CD4-positive, alpha-beta memory T cell (primary cell): ENCODE results near the gene FAIM. TPM values are rescaled to one million over a fixed set of nuclear protein-coding genes. Genes with fewer than 3 reads are reported as not detected.
"Not testable (repeated sequence)": the region's sequence is repeated elsewhere in the genome, so short reads cannot be mapped to it uniquely, and the experiment has no call there.

ENCODE experiments used
- CTCF ChIA-PET: fragments of 350-600 bp; sonication (Branson Sonifier 250); formaldehyde crosslinking; loops from one replicate; lab custom pipeline; 2021; ENCODE audit warnings: inconsistent platforms; ENCODE audit not compliant: partially characterized antibody; lab: Charles Lee
- POLR2A ChIA-PET: fragments of 350-600 bp; sonication (Branson Sonifier 250); formaldehyde crosslinking; loops from one replicate; lab custom pipeline; 2021; ENCODE audit not compliant: partially characterized antibody; lab: Charles Lee
- DNase-seq, 5 donors: peaks; one replicate each; pipeline versions ENCODE4 v3.0.0 to v3.0.0-alpha.2; 2020 to 2022; ENCODE audit warnings: mixed read lengths in 1 of 5
- H3K27ac ChIP-seq: one replicate; pipeline ENCODE4 v1.7.0; 2013; ENCODE audit warnings: low read depth, low read length
- H3K27me3 ChIP-seq: 2 replicates; pipeline ENCODE4 v1.7.0; 2013; ENCODE audit warnings: mild to moderate bottlenecking, low read length, moderate library complexity; ENCODE audit not compliant: insufficient read depth
- H3K36me3 ChIP-seq: 2 replicates; pipeline ENCODE4 v1.7.0; 2013; ENCODE audit warnings: mild to moderate bottlenecking, low read length, moderate library complexity; ENCODE audit not compliant: insufficient read depth
- H3K4me1 ChIP-seq: 2 replicates; pipeline ENCODE4 v1.7.0; 2013; ENCODE audit warnings: mild to moderate bottlenecking, low read length, moderate library complexity; ENCODE audit not compliant: insufficient read depth
- H3K4me3 ChIP-seq, 2 donors: one replicate each; pipeline ENCODE4 v1.7.0; 2013; ENCODE audit warnings: low read length in 2 of 2, mild to moderate bottlenecking in 1 of 2
- H3K9me3 ChIP-seq, 2 donors: one replicate each; pipeline ENCODE4 v1.7.0; 2013; ENCODE audit warnings: low read length in 2 of 2, control low read depth in 1 of 2; ENCODE audit not compliant: control insufficient read depth in 1 of 2
- H3K27ac Mint-ChIP-seq, 7 donors: one replicate each; pipeline ENCODE4 v1.8.0; 2020 to 2021; ENCODE audit warnings: mixed read lengths in 7 of 7, mild to moderate bottlenecking in 6 of 7, inconsistent platforms in 3 of 7, moderate library complexity in 3 of 7
- H3K27me3 Mint-ChIP-seq, 2 donors: one replicate each; pipeline ENCODE4 v1.8.0; 2020 to 2021; ENCODE audit warnings: mixed read lengths in 2 of 2
- H3K36me3 Mint-ChIP-seq, 2 donors: one replicate each; pipeline ENCODE4 v1.8.0; 2020 to 2021; ENCODE audit warnings: mixed read lengths in 2 of 2, inconsistent platforms in 1 of 2, mild to moderate bottlenecking in 1 of 2
- H3K4me1 Mint-ChIP-seq, 4 donors: one replicate each; pipeline ENCODE4 v1.8.0; 2020 to 2021; ENCODE audit warnings: mixed read lengths in 4 of 4, mild to moderate bottlenecking in 1 of 4
- H3K4me3 Mint-ChIP-seq, 8 donors: one replicate each; pipeline ENCODE4 v1.8.0; 2020 to 2021; ENCODE audit warnings: mixed read lengths in 8 of 8, mild to moderate bottlenecking in 7 of 8, moderate library complexity in 6 of 8, inconsistent platforms in 3 of 8
- H3K9me3 Mint-ChIP-seq, 8 donors: one replicate each; pipeline ENCODE4 v1.8.0; 2020 to 2021; ENCODE audit warnings: mixed read lengths in 8 of 8, mild to moderate bottlenecking in 5 of 8, inconsistent platforms in 3 of 8, moderate library complexity in 1 of 8
- intact Hi-C: fragments of 100-400 bp; cut with micrococcal nuclease; formaldehyde crosslinking; loops from one replicate; pipeline ENCODE4 v1.15.1; 2023
- polyA plus RNA-seq, 2 donors: library from polyadenylated mRNA; unstranded; fragments of 300-500 nt; fragmentation: Illumina TruSeq; gene quantifications; one replicate each; pipeline ENCODE4 v1.2.3, GENCODE V29; 2021
- total RNA-seq, 2 experiments: library from RNA; stranded (reverse); gene quantifications; one replicate each; pipeline ENCODE4 v1.2.3, GENCODE V29; 2021

Gene FAIM
- total and polyA plus RNA-seq, 4 experiments from 2014 or later = 4.6 to 11.9 (median 6.0) TPM

DNA sequence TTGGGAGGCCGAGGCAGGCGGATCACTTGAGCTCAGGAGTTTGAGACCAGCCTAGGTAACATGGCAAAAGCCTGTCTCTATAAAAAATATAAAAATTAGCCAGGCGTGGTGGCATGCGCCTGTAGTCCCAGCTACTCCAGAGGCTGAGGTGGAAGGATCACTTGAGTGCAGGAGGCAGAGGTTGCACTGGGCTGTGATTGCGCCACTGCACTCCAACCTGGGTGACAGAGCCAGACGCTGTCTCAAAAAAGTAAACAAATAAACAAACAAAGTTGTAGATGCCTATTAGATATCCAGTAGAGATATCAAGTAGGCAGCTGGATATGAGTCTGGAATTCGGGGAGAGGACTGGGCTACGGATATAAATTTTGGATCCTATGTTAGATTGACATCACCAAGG, 38.9 kb upstream of the FAIM start:
- Mint-ChIP-seq H3K4me1 (peaks cover 2 to 12% (median 5%) of the 10 kb centered on the region in 4 donors), H3K9me3 (peaks cover 0 to 13% (median 7%) of the 10 kb centered on the region in 8 donors), H3K36me3 (peaks cover 44 to 56% of the 10 kb centered on the region in 2 donors)
- H3K27me3 ChIP-seq, H3K4me3 Mint-ChIP-seq, POLR2A ChIA-PET, intact Hi-C loops, H3K36me3 ChIP-seq, H3K4me3 ChIP-seq, H3K4me1 ChIP-seq, H3K27ac Mint-ChIP-seq, DNase-seq, H3K9me3 ChIP-seq, H3K27me3 Mint-ChIP-seq, H3K27ac ChIP-seq: not testable (repeated sequence)
- CTCF ChIA-PET = interaction anchor here (1.5 kb wide), 1 partner anchor 346 kb away, joined by 7 read pairs; no protein-coding TSS in a partner anchor

DNA sequence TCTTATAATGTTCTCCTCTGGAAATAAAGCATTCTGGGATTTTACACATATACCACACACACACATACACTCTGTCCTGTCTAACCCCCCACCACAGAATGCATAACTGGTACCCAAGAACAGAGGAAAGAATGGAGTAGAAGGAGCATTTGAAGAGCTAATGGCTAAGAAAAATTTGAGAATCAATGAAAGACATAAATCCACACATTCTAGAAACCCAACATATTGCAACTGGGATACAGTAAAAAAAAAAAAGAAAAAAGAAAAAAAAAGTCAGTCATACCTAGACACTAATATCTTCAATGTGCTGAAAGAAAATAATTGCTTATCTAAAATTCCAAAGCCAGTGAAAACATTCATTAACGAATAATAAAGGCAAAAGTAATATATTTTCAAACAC, 35.4 kb upstream of the FAIM start:
- H3K4me1 ChIP-seq = peaks cover 8% of the 10 kb centered on the region
- H3K4me1 Mint-ChIP-seq = peaks cover 8 to 31% (median 14%) of the 10 kb centered on the region in 4 donors
- no peaks in the 10 kb centered on the region for H3K27me3 Mint-ChIP-seq
- no peak overlapping the region for H3K27ac ChIP-seq
- intact Hi-C loops = no loop called here
- H3K9me3 Mint-ChIP-seq = peaks cover 1 to 19% (median 6%) of the 10 kb centered on the region in 8 donors
- POLR2A ChIA-PET = no interaction called here
- H3K27ac Mint-ChIP-seq = no peak overlapping the region
- H3K4me3 Mint-ChIP-seq = no peak overlapping the region
- no peaks in the 10 kb centered on the region for H3K27me3 ChIP-seq
- H3K9me3 ChIP-seq = no peaks in the 10 kb centered on the region
- peaks cover 36 to 55% of the 10 kb centered on the region in 2 donors for H3K36me3 Mint-ChIP-seq
- no peak for DNase-seq
- CTCF ChIA-PET = interaction anchor here (1.0 to 1.7 kb wide), 2 partner anchors 21 to 155 kb away, joined by 4 read pairs; partner anchors contain the start of gene CEP70
- no peak overlapping the region for H3K4me3 ChIP-seq
- H3K36me3 ChIP-seq = no peaks in the 10 kb centered on the region

DNA sequence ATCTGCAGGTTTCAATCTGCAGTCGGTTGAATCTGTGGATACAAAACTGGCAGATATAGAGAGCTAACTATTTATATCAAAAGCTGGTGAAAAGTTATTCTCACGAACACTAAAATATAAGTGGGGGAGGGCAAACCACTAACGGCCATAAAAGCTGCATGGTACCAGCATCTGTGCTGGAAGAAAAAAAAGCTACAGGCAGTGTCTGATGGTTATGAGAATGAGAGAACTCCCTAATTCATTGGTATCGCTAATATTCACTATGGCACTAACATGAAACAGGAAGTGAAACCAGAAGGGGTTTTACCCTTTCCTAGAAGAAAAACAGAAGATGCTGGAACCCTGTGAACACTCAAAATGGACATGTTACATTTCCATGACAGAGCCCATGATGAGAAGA, 30.4 kb upstream of the FAIM start:
- H3K4me3 ChIP-seq = no peak overlapping the region
- Mint-ChIP-seq H3K4me3 (peak overlapping the region; percentile 40 to 78 (median 73)), H3K27ac (peak overlapping the region in 6 of 7 donors; percentile 14 to 77 (median 60)), H3K27me3 (no peaks in the 10 kb centered on the region), H3K9me3 (peaks cover under 1 to 14% (median 3%) of the 10 kb centered on the region in 8 donors), H3K4me1 (peaks cover 11 to 27% (median 20%) of the 10 kb centered on the region in 4 donors), H3K36me3 (peaks cover 17 to 29% of the 10 kb centered on the region in 2 donors)
- no peaks in the 10 kb centered on the region for H3K27me3 ChIP-seq
- no peaks in the 10 kb centered on the region for H3K36me3 ChIP-seq
- H3K27ac ChIP-seq = no peak overlapping the region
- intact Hi-C loops = no loop called here
- ChIA-PET CTCF (interaction anchor here (0.9 to 4.1 kb wide), 4 partner anchors 16 to 358 kb away, joined by 3 to 15 read pairs (median 7); partner anchors contain the start of gene CEP70), POLR2A (interaction anchor here (1.2 kb wide), 1 partner anchor 16 kb away, joined by 5 read pairs; the partner anchor contains the start of gene CEP70)
- H3K4me1 ChIP-seq = peaks cover 13% of the 10 kb centered on the region
- no peak for DNase-seq
- H3K9me3 ChIP-seq = no peaks in the 10 kb centered on the region

DNA sequence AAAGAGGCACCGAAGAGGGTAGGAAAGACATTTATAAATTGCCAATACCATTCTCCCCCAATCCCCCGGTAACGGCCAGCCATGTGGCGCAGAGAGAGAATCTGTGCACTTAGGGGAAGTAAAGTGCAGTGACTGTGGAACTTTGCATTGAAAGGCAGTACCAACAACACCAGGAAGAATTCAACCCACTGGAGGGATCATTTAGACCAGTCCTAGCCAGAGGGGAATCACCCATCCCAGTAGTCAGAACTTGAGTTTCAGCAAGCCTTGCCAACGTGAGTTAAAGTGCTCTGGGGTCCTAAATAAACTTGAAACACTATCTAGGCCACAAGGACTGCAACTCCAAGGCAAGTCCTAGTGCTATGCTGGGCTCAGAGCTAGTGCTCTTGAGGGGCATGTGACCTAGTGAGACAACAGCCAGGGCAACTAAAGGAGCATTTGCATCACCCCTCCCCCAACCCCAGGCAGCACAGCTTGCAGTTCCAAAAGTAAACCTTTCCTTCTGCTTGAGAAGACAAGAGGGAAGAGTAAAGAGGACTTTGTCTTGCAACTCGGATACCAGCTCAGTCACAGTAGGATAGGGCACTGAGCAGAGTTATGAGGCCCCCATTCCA, 29.5 kb upstream of the FAIM start:
- H3K9me3 Mint-ChIP-seq = peaks cover 0 to 7% (median 2%) of the 10 kb centered on the region in 8 donors
- ChIA-PET POLR2A (interaction anchor here (1.0 to 2.1 kb wide), 2 partner anchors 14 to 336 kb away, joined by 3 to 4 read pairs; partner anchors contain the start of gene CEP70), CTCF (interaction anchor here (1.7 to 2.7 kb wide), 3 partner anchors 15 to 357 kb away, joined by 5 to 9 read pairs (median 5); partner anchors contain the start of gene CEP70)
- H3K27ac ChIP-seq = no peak overlapping the region
- H3K4me3 Mint-ChIP-seq = peak overlapping the region in 1 of 8 donors; percentile 14
- no peaks in the 10 kb centered on the region for H3K36me3 ChIP-seq
- peak overlapping the region in 1 of 7 donors; percentile 54 for H3K27ac Mint-ChIP-seq
- intact Hi-C loops = no loop called here
- H3K4me3 ChIP-seq = no peak overlapping the region
- peaks cover 12 to 19% of the 10 kb centered on the region in 2 donors for H3K36me3 Mint-ChIP-seq
- no peaks in the 10 kb centered on the region for H3K27me3 ChIP-seq
- H3K4me1 ChIP-seq = peaks cover 13% of the 10 kb centered on the region
- H3K9me3 ChIP-seq = no peaks in the 10 kb centered on the region
- DNase-seq = no peak
- H3K27me3 Mint-ChIP-seq = no peaks in the 10 kb centered on the region
- peaks cover 13 to 27% (median 22%) of the 10 kb centered on the region in 4 donors for H3K4me1 Mint-ChIP-seq

DNA sequence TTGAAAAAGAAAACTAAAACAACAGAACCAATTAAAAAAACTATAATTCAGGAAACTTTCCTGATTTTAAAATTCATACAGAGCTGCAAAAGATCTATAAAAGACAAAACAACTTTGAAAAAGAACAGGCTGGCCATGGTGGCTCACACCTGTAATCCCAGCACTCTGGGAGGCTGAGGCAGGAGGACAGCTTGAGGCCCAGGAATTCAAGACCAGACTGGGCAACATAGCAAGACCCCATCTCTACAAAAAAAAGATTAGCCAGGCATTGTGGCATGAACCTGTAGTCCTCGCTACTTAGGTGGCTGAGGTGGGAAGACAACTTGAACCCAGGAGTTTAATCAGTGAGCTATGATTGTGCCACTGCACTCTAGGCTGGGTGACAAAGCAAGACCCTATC, 21.2 kb upstream of the FAIM start:
- H3K4me3 ChIP-seq = no peak overlapping the region
- no peak for DNase-seq
- no peaks in the 10 kb centered on the region for H3K27me3 Mint-ChIP-seq
- peaks cover 6 to 17% of the 10 kb centered on the region in 2 donors for H3K36me3 Mint-ChIP-seq
- H3K4me1 ChIP-seq = no peaks in the 10 kb centered on the region
- no peaks in the 10 kb centered on the region for H3K27me3 ChIP-seq
- H3K27ac Mint-ChIP-seq = no peak overlapping the region
- no peak overlapping the region for H3K27ac ChIP-seq
- H3K4me1 Mint-ChIP-seq = peaks cover 0 to 8% (median 3%) of the 10 kb centered on the region in 4 donors
- no peak overlapping the region for H3K4me3 Mint-ChIP-seq
- H3K9me3 ChIP-seq = no peaks in the 10 kb centered on the region
- ChIA-PET CTCF (interaction anchor here (0.7 to 15.0 kb wide), 4 partner anchors 113 to 743 kb away, joined by 3 to 455 read pairs (median 3); no protein-coding TSS in a partner anchor), POLR2A (no interaction called here)
- H3K36me3 ChIP-seq = no peaks in the 10 kb centered on the region
- H3K9me3 Mint-ChIP-seq = no peaks in the 10 kb centered on the region
- intact Hi-C loops = no loop called here

DNA sequence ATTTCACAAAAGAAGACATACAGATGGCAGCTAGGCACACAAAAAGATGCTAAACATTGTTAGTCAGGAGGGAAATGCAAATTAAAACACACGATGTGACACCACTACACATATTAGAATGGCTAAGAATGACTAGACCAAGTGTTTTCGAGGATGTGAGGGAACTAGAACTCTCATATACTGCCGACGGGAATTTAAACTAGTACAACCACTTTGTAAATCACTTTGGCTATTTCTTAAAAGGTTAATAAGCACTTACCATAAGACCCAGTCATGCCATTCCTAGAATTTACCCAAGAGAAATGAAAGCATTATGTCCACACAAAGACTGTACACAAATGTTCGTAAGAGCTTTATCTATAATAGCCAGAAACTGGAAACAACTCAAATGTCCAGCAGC, 20.1 kb upstream of the FAIM start:
- no peak overlapping the region for H3K27ac ChIP-seq
- no peaks in the 10 kb centered on the region for H3K9me3 ChIP-seq
- no peaks in the 10 kb centered on the region for H3K27me3 ChIP-seq
- no peak for DNase-seq
- H3K36me3 Mint-ChIP-seq = peaks cover 6 to 17% of the 10 kb centered on the region in 2 donors
- H3K36me3 ChIP-seq = no peaks in the 10 kb centered on the region
- H3K4me3 ChIP-seq = no peak overlapping the region
- H3K4me3 Mint-ChIP-seq = no peak overlapping the region
- intact Hi-C loops = no loop called here
- ChIA-PET CTCF (interaction anchor here (1.4 to 15.0 kb wide), 2 partner anchors 330 to 347 kb away, joined by 4 to 455 read pairs; no protein-coding TSS in a partner anchor), POLR2A (no interaction called here)
- H3K27me3 Mint-ChIP-seq = no peaks in the 10 kb centered on the region
- H3K9me3 Mint-ChIP-seq = no peaks in the 10 kb centered on the region
- H3K4me1 Mint-ChIP-seq = peaks cover 2 to 9% (median 4%) of the 10 kb centered on the region in 4 donors
- H3K4me1 ChIP-seq = peaks cover 3% of the 10 kb centered on the region
- no peak overlapping the region for H3K27ac Mint-ChIP-seq

DNA sequence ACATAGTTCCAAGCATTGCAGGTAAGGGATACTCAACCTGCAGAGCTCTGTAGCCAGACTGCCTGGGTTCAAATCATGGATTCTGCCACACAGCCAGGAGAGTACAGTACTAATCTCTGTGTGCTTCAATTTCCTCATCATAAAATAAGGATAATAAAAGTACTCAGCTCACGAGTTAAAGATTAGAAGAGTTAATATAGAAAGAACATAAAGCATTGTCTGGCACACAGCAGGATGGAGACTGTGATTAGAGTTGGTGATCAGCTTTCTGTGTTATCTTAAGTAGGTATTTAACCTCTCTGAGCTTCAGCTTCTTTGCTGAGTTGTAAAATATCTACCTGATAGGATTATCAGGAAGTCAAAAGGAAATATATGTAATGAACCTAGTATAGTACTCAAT, 17.2 kb upstream of the FAIM start:
- H3K27me3 Mint-ChIP-seq = no peaks in the 10 kb centered on the region
- no peaks in the 10 kb centered on the region for H3K9me3 ChIP-seq
- no peak overlapping the region for H3K4me3 ChIP-seq
- no peak overlapping the region for H3K27ac Mint-ChIP-seq
- no peak overlapping the region for H3K4me3 Mint-ChIP-seq
- peaks cover 7 to 11% of the 10 kb centered on the region in 2 donors for H3K36me3 Mint-ChIP-seq
- H3K9me3 Mint-ChIP-seq = peaks cover 0 to 2% (median 0%) of the 10 kb centered on the region in 8 donors
- H3K4me1 Mint-ChIP-seq = peaks cover 6 to 12% (median 9%) of the 10 kb centered on the region in 4 donors
- no peak for DNase-seq
- H3K4me1 ChIP-seq = peaks cover 5% of the 10 kb centered on the region
- intact Hi-C loops = loop anchor here (5.0 to 10.0 kb wide), 5 partner anchors 404 to 1837 kb away; partner anchors contain the start of genes ARMC8 and STAG1
- no peak overlapping the region for H3K27ac ChIP-seq
- CTCF ChIA-PET = interaction anchor here (0.7 to 15.0 kb wide), 4 partner anchors 9 to 359 kb away, joined by 3 to 455 read pairs (median 5); no protein-coding TSS in a partner anchor
- POLR2A ChIA-PET = interaction anchor here (1.2 to 1.3 kb wide), 2 partner anchors 17 to 18 kb away, joined by 3 to 6 read pairs; partner anchors contain the start of gene FAIM
- H3K36me3 ChIP-seq = no peaks in the 10 kb centered on the region
- H3K27me3 ChIP-seq = no peaks in the 10 kb centered on the region
